WERI-Rb-1 (cell line): ENCODE results near the gene TCF19.

Source experiments
- DNase-seq: peaks from one replicate; pipeline ENCODE4 v3.0.0-alpha.2; 2020
- H3K27ac ChIP-seq: fragments of 250-450 bp; sonication (Bioruptor Pico); 2 replicates; pipeline ENCODE4 v1.5.1; 2020; ENCODE audit warnings: mild to moderate bottlenecking, moderate library complexity
- H3K27me3 ChIP-seq: fragments of 250-450 bp; sonication (Bioruptor Pico); 2 replicates; pipeline ENCODE4 v1.5.1; 2021; ENCODE audit warnings: mild to moderate bottlenecking, low read depth, moderate library complexity; ENCODE audit not compliant: insufficient read depth, severe bottlenecking
- H3K36me3 ChIP-seq: fragments of 250-450 bp; sonication (Bioruptor Pico); 2 replicates; pipeline ENCODE4 v1.5.1; 2020; ENCODE audit warnings: mild to moderate bottlenecking, moderate library complexity
- H3K4me3 ChIP-seq: 2 replicates; pipeline ENCODE4 v1.5.1; 2011; ENCODE audit warnings: low read depth, mild to moderate bottlenecking, control low read depth, low read length
- H3K9me3 ChIP-seq: fragments of 250-450 bp; sonication (Bioruptor Pico); 2 replicates; pipeline ENCODE4 v1.5.1; 2021; ENCODE audit warnings: mild to moderate bottlenecking, moderate library complexity; ENCODE audit not compliant: severe bottlenecking
- CTCF ChIP-seq: IDR thresholded peaks from 2 replicates; pipeline ENCODE4 v1.5.1; 2011; ENCODE audit warnings: low read depth, mild to moderate bottlenecking, control low read depth, inconsistent platforms, low read length

TCF19 gene

DNA sequence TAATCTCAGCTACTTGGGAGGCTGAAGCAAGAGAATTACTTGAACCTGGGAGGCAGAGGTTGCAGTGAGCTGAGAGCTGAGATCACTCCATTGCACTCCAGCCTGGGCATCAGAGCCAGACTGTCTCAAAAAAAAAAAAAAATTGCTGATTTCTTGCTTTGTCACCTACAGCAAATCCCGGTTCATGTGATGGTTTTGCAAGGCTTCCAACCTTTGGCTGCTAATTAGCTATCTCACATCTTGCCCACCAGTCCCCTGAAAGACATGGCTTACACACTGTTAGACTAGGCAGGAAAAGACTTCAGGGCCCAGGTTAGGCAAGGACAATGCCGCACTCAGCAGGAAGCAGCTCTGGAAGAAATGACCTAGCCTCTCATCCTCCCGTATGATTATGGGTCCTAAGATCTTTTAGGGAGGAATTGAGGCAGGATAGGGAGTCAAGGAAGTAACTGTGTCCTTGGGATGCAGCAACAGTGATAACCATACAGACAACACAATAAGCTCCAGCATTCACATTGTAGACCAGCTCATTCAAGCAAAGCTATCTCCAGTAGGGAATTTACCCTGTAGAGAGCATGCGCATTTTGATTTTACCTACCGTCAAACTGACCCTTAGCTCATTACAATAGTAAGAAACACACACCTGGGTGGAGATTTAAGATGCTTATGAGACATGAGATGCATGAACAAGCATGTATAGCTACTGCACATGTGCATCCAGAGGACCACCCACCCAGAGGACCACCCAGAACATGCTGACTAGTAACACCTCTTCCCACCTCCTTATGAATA is 52.5 kb downstream of the TCF19 start:
- no peak for TF ChIP-seq CTCF
- DNase-seq = no peak

More for the DNA sequence above, 52.5 kb downstream of the TCF19 start:
- Histone ChIP-seq H3K9me3 (peaks cover 3% of the 10 kb centered on the region), H3K27me3 (no peaks in the 10 kb centered on the region), H3K27ac (no peak overlapping the region), H3K36me3 (no peaks in the 10 kb centered on the region), H3K4me3 (no peak overlapping the region)
